Coronary artery (tissue), 2 donors: Measurements from ENCODE around the gene INTS14.
A peak's percentile ranks its signal among the peaks of the same experiment; 100 is the strongest.
"Not testable (repeated sequence)": the region's sequence is repeated elsewhere in the genome, so short reads cannot be mapped to it uniquely, and the experiment has no call there.

ENCODE experiments used
- DNase-seq: peaks from one replicate; pipeline ENCODE4 v3.0.0-alpha.2; 2017; ENCODE audit warnings: low spot score
- H3K27ac ChIP-seq, 2 donors: fragments of 200-600 bp; sonication (generic); one replicate each; pipeline ENCODE4 v1.5.1; 2016 to 2019
- H3K4me3 ChIP-seq: fragments of 200-600 bp; sonication (generic); 2 replicates; pipeline ENCODE4 v1.5.1; 2016; ENCODE audit warnings: mild to moderate bottlenecking, moderate library complexity
- CTCF ChIP-seq: fragments of 200-600 bp; sonication (generic); IDR thresholded peaks from one replicate; pipeline ENCODE4 v1.5.1; 2019; ENCODE audit warnings: antibody characterized with exemption

INTS14 gene

DNA sequence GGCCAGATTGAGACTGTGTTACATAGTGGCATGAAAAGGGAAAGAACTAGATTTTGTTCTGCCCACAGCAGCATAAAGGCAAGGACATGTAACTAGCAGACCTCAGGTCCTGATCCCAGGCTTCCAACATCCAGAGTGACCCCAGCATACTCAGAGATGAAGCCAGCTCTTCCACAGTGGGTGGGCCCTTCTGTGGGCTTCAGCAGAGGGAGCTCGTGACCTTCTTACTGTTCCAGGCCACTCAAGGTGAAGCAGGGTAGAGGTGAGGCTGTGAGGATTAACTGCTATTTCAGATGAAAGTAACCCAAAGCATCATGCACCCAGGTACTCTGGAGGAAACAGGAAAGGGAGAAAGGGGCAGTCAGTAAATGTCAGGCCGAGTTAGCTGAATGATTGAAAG lies 9.9 kb upstream of the INTS14 start:
- no peak for TF ChIP-seq CTCF
- H3K27ac ChIP-seq: no peak overlapping the region
- no peak for DNase-seq
- no peak overlapping the region for H3K4me3 ChIP-seq

- DNase-seq: no peak
- H3K4me3 ChIP-seq: no peak overlapping the region
Measured at GRCh38 chr15:65619626-65620290, 8.8 kb upstream of the INTS14 start.

DNA sequence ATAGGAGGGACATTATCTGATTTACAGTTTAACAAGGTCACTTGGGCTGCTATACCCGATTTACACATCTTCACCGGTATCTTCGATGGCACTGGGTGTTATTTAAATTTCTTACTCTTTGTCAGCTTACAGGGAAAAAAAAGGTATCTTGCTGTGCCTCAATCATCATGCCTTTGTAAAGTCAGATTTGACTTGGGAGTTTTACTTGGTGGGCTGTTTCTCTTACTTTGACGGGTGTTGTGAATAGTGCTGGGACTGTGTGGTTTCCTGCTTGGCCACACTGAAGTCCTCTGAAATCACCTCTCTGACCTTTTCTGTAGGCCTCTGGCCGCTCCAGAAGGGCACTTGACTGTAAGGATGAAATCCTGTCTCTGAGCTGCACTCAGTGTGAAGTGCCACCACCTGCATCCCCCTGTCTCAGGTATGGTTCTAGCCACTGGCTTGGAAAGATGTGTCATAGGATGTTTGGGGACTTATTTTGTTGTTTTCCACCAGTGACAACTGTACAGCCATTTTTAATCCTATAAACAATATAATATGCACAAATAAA lies 7.7 kb upstream of the INTS14 start:
- no peak for TF ChIP-seq CTCF
- no peak overlapping the region for H3K4me3 ChIP-seq
- DNase-seq: no peak
- no peak overlapping the region for H3K27ac ChIP-seq

More at GRCh38 chr15:65619626-65620290, 8.8 kb upstream of the INTS14 start:
- no peak overlapping the region for H3K27ac ChIP-seq
- no peak for TF ChIP-seq CTCF

GRCh38 chr15:65615887-65616286 lies 5.0 kb upstream of the INTS14 start:
- H3K27ac ChIP-seq, H3K4me3 ChIP-seq, DNase-seq: not testable (repeated sequence)

- H3K4me3 ChIP-seq: no peak overlapping the region
- no peak for DNase-seq
- H3K27ac ChIP-seq: no peak overlapping the region
- no peak for TF ChIP-seq CTCF
Measured at GRCh38 chr15:65612949-65613744, 2.2 kb upstream of the INTS14 start.

DNA sequence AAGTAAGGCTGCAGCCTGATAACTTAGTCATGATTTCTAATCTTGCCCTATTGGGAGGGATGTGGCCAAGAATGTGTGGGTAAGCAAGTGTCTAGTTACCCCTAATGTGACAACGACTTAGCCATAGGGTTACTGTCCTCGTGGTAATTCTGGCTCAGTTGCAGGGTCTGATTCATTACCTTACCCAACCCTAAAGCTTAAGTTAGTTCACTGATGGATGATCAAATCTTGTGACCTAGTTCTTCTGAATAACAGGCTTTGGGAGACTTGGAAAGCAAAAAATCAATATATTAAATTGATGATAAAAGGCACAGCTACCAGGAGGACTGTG lies 1.6 kb upstream of the INTS14 start:
- Histone ChIP-seq H3K4me3 (no peak overlapping the region), H3K27ac (peak overlapping the region in 1 of 2 donors; percentile 96)
- no peak for TF ChIP-seq CTCF
- DNase-seq: no peak

- no peak for TF ChIP-seq CTCF
- no peak for DNase-seq
- peak overlapping the region; percentile 91 for H3K4me3 ChIP-seq
- peak overlapping the region; percentile 96 to 97 for H3K27ac ChIP-seq
Measured at GRCh38 chr15:65611888-65612615, 1.1 kb upstream of the INTS14 start.
